Suprapubic skin (tissue), 4 donors: Measurements from ENCODE around the gene HOXA4. TPM values are rescaled to one million over a fixed set of nuclear protein-coding genes. Genes with fewer than 3 reads are reported as not detected.

ENCODE experiments used
- DNase-seq, 2 donors: peaks; one replicate each; pipeline ENCODE4 v3.0.0-alpha.2; 2019; ENCODE audit warnings: low spot score in 2 of 2
- H3K27ac ChIP-seq: fragments of 200-600 bp; sonication (generic); one replicate; pipeline ENCODE4 v1.5.1; 2019
- H3K27me3 ChIP-seq: fragments of 200-600 bp; sonication (generic); one replicate; pipeline ENCODE4 v1.5.1; 2019
- H3K36me3 ChIP-seq: fragments of 200-600 bp; sonication (generic); one replicate; pipeline ENCODE4 v1.5.1; 2019
- H3K4me1 ChIP-seq: fragments of 200-600 bp; sonication (generic); one replicate; pipeline ENCODE4 v1.5.1; 2019
- H3K4me3 ChIP-seq: fragments of 200-600 bp; sonication (generic); one replicate; pipeline ENCODE4 v1.5.1; 2019; ENCODE audit warnings: mild to moderate bottlenecking
- H3K9me3 ChIP-seq: fragments of 200-600 bp; sonication (generic); one replicate; pipeline ENCODE4 v1.5.1; 2019
- CTCF ChIP-seq, 2 donors: fragments of 200-600 bp in 1 of 2; fragments of 450-650 bp in 1 of 2; sonication (generic) in 1 of 2; IDR thresholded peaks; one replicate each; pipeline ENCODE4 v1.5.1; 2016 to 2019; ENCODE audit warnings: antibody characterized with exemption in 2 of 2, mild to moderate bottlenecking in 1 of 2, moderate library complexity in 1 of 2
- EP300 ChIP-seq: sonication (generic); formaldehyde crosslinking; IDR thresholded peaks from one replicate; pipeline ENCODE4 v1.6.1; 2017; ENCODE audit warnings: antibody characterized with exemption
- POLR2A ChIP-seq, 2 donors: fragments of 450-650 bp; IDR thresholded peaks; one replicate each; pipeline ENCODE4 v1.6.1; 2017; ENCODE audit warnings: antibody characterized with exemption in 2 of 2, mild to moderate bottlenecking in 2 of 2, moderate library complexity in 2 of 2
- POLR2AphosphoS5 ChIP-seq, 3 donors: sonication (generic); formaldehyde crosslinking; IDR thresholded peaks; one replicate each; pipeline ENCODE4 v1.6.1; 2017; ENCODE audit warnings: antibody characterized with exemption in 3 of 3
- WGBS: methylation state at CpG from one replicate; pipeline ENCODE4 v1.1.5; 2018; 5-methylcytosine and 5-hydroxymethylcytosine counted together
- total RNA-seq, 4 donors: library from RNA; depleted of rRNA; stranded (reverse); fragments of >200 nt; gene quantifications; one replicate each; pipeline ENCODE4 v1.1.0, GENCODE V29; 2016

The HOXA4 gene
- total RNA-seq, 4 donors from 2014 or later, result 1.8 to 4.7 (median 2.5) TPM

- peaks cover 23% of the 10 kb centered on the region for H3K27me3 ChIP-seq
- TF ChIP-seq POLR2AphosphoS5 (IDR thresholded peaks at IDR 0.05) (peak in 2 of 3 donors; percentile 10 to 13), CTCF (IDR thresholded peaks at IDR 0.05) (no peak), POLR2A (IDR thresholded peaks at IDR 0.05) (no peak), EP300 (no peak)
- H3K9me3 ChIP-seq, result no peaks in the 10 kb centered on the region
- peak overlapping the region; percentile 84 for H3K4me3 ChIP-seq
- peaks cover 87% of the 10 kb centered on the region for H3K4me1 ChIP-seq
- H3K27ac ChIP-seq, result peak overlapping the region; percentile 97
- peak in 1 of 2 donors; percentile 68 for DNase-seq
- H3K36me3 ChIP-seq, result no peaks in the 10 kb centered on the region
- 3% methylated on average over 27 of the region's 46 CpGs for WGBS
Measured at GRCh38 chr7:27169658-27170425, 39.3 kb upstream of the HOXA4 start.

- H3K4me1 ChIP-seq, result peaks cover 84% of the 10 kb centered on the region
- H3K9me3 ChIP-seq, result no peaks in the 10 kb centered on the region
- H3K27ac ChIP-seq, result peak overlapping the region; percentile 97
- DNase-seq, result peak in 1 of 2 donors; percentile 79
- peaks cover 20% of the 10 kb centered on the region for H3K27me3 ChIP-seq
- H3K36me3 ChIP-seq, result no peaks in the 10 kb centered on the region
- 23% methylated on average over 17 of the region's 25 CpGs for WGBS
- TF ChIP-seq POLR2A (IDR thresholded peaks at IDR 0.05), result no peak
- TF ChIP-seq POLR2AphosphoS5 (IDR thresholded peaks at IDR 0.05), result peak in 2 of 3 donors; percentile 6 to 52
- peak overlapping the region; percentile 84 for H3K4me3 ChIP-seq
Measured at GRCh38 chr7:27168265-27168947, 37.8 kb upstream of the HOXA4 start.

GRCh38 chr7:27167916-27168264 lies 37.3 kb upstream of the HOXA4 start:
- 33% methylated on average over 4 of the region's 4 CpGs for WGBS
- peaks cover 20% of the 10 kb centered on the region for H3K27me3 ChIP-seq
- peak overlapping the region; percentile 97 for H3K27ac ChIP-seq
- TF ChIP-seq POLR2AphosphoS5 (IDR thresholded peaks at IDR 0.05), result no peak
- no peak for TF ChIP-seq POLR2A (IDR thresholded peaks at IDR 0.05)
- no peak for TF ChIP-seq CTCF (IDR thresholded peaks at IDR 0.05)
- no peak for TF ChIP-seq EP300
- no peaks in the 10 kb centered on the region for H3K9me3 ChIP-seq
- H3K36me3 ChIP-seq, result no peaks in the 10 kb centered on the region
- peak in 1 of 2 donors; percentile 44 for DNase-seq
- peak overlapping the region; percentile 84 for H3K4me3 ChIP-seq
- H3K4me1 ChIP-seq, result peaks cover 83% of the 10 kb centered on the region

GRCh38 chr7:27166531-27167505 lies 36.3 kb upstream of the HOXA4 start:
- peak overlapping the region; percentile 84 for H3K4me3 ChIP-seq
- no peak for TF ChIP-seq CTCF (IDR thresholded peaks at IDR 0.05)
- no peak for TF ChIP-seq EP300
- TF ChIP-seq POLR2A (IDR thresholded peaks at IDR 0.05), result no peak
- TF ChIP-seq POLR2AphosphoS5 (IDR thresholded peaks at IDR 0.05), result no peak
- H3K4me1 ChIP-seq, result peaks cover 78% of the 10 kb centered on the region
- no peaks in the 10 kb centered on the region for H3K9me3 ChIP-seq
- WGBS, result 16% methylated on average over 30 of the region's 50 CpGs
- DNase-seq, result peak in 1 of 2 donors; percentile 74
- H3K27me3 ChIP-seq, result peaks cover 20% of the 10 kb centered on the region
- peak overlapping the region; percentile 97 for H3K27ac ChIP-seq
- no peaks in the 10 kb centered on the region for H3K36me3 ChIP-seq

GRCh38 chr7:27165996-27166530 lies 35.5 kb upstream of the HOXA4 start:
- H3K36me3 ChIP-seq, result no peaks in the 10 kb centered on the region
- TF ChIP-seq POLR2AphosphoS5 (IDR thresholded peaks at IDR 0.05), result no peak
- no peak for TF ChIP-seq EP300
- TF ChIP-seq CTCF (IDR thresholded peaks at IDR 0.05), result no peak
- TF ChIP-seq POLR2A (IDR thresholded peaks at IDR 0.05), result no peak
- H3K4me3 ChIP-seq, result peak overlapping the region; percentile 84
- H3K27ac ChIP-seq, result peak overlapping the region; percentile 97
- H3K9me3 ChIP-seq, result no peaks in the 10 kb centered on the region
- WGBS, result under 1% methylated on average over 11 of the region's 46 CpGs
- H3K27me3 ChIP-seq, result peaks cover 20% of the 10 kb centered on the region
- peak in 1 of 2 donors; percentile 72 for DNase-seq
- peaks cover 78% of the 10 kb centered on the region for H3K4me1 ChIP-seq
